Stromal cell of bone marrow (primary cell): ENCODE data around the gene ZNF140.
A peak's percentile ranks its signal among the peaks of the same experiment; 100 is the strongest.

Experiments
- DNase-seq: peaks from one replicate; pipeline ENCODE4 v3.0.0-alpha.2; 2012; ENCODE audit warnings: low read depth

Gene ZNF140

DNA sequence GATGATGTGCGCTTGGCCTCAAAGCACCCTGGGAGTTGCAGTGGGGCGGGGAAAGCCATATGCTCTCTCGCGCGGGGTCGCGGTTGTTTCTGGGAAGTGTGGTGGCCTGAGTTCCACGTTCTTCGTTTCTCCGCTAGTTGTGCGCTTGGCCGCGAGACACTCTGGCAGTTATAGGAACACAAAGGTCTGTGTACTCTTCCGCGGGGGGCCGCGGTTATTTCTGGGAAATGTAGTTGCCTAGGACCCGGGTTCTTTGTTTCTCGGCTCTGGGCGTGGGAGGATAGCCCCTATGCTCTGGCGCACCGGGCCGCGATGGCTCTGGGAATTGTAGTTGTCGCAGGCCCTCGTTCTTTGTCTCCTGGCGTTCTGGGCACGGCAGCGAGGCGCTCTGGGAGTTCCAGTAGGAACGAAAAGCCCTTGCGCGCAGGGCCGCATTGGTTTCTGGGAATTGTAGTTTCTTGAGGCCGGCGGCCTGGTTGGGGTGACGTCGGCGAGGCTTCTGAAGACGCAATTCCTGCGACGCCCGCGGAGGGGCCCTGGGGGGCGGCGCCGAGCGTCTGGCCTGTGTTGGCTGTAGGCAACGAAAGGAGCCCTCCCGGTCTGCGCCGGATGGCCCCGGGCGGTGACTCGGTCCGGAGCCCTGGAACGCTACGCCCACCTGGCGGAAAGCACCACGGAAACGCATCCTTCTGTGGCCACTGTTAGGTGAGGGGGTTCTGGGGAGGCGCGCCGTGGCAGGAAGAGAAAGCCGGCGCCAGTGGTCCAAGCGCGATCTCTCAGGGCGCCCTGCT lies at the start of gene ZNF140:
ZNF140 (plus strand) TSS at position 556 of the 791 bp plus-strand sequence. CDS start 398 bp downstream, outside the sequence.
- DNase-seq: peak; percentile 94

DNA sequence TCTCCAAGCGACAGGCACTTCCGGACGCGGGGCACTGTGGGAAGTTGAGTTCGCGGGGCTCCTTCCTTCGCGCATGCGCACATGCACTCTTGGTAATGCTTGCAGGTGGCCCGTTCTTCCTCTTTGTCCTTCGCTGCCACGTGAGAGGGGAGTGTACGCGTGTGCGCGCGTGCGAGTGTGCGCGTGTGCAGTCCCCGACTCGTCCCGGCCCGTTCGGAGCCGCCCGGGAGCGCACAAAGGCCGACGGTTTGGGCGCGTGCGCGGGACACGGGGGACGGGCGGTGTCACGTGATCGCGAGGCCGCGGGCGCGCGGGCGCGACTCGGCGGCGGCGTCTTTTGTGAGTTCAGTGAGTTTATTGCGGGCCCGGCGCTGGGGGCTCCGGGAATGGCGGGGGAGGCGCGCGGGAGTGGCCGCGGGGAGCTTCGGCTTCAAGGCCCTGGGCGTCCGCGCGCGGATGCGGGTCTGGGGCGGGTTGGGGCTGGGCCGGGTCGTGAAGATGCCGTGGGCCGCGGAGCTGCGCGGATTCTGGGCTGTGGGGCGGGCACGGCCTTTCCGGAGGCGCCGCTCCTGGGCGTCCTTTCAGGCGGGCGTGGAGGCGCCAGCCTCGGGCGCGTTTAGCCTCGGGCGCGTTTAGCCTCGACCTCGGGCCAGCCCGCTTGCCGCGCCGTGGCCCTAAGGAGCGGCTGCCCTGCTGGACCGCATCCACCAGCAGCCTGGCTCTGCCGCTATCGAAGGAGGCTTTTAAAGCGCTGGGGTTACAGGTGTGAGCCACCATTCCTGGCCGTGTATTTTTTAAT lies 43.3 kb upstream of the ZNF140 start, which contains the start of gene ZNF84:
ZNF84 (plus strand) TSS at position 303 of the 799 bp plus-strand sequence. CDS start 3,959 bp downstream, outside the sequence.
- peak; percentile 97 for DNase-seq

DNA sequence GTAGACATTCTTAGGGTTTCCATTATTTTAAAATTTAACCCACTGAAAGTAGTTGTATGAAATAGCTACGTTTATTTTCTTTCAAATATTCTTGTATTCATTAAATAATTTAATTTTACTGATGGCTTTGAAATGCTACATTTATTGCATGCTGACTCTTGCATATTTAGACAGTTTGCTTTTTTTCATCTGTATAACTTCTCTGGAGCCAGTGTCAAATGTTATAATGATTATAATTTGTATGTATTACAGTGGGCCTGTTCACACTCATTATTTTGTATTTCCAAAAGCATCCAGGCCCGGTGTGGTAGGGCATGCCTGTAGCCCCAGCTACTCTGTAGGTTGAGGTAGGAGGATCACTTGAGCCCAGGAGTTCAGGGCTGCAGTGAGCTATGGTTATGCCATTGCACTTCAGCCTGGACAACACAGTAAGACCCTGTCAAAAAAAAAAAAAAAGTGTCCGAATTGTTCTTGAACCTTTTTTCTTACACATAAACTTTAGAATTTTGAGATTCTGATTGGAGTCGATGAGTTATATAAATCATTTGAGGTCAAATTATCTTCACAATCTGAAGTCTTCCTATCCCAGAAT lies 42.5 kb upstream of the ZNF140 start:
- DNase-seq: no peak

DNA sequence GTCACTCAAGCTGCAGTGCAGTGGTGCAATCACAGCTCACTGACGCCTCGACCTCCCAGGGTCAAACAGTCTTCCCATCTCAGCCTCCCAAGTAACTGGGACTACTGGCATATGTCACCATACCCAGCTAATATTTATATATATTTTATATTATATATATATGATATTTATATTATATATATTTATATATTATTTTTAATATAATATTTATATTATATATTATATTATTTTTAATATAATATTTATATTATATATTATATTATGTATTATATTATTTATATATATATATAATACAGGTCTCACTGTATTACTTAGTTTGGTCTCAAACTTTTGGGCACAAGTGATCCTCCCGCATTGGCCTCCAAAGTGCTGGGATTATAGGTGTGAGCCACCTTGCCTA lies 34.0 kb upstream of the ZNF140 start:
- no peak for DNase-seq

DNA sequence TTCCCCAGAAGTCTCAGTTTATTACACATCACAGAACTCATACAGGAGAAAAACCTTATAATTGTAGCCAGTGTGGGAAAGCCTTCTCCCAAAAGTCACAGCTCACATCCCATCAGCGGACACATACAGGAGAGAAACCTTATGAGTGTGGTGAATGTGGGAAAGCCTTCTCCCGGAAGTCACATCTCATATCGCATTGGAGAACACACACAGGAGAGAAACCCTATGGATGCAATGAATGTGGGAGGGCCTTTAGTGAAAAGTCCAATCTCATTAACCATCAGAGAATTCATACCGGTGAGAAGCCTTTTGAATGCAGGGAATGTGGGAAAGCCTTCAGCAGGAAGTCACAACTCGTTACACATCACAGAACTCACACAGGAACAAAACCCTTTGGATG lies 23.3 kb upstream of the ZNF140 start:
- no peak for DNase-seq

DNA sequence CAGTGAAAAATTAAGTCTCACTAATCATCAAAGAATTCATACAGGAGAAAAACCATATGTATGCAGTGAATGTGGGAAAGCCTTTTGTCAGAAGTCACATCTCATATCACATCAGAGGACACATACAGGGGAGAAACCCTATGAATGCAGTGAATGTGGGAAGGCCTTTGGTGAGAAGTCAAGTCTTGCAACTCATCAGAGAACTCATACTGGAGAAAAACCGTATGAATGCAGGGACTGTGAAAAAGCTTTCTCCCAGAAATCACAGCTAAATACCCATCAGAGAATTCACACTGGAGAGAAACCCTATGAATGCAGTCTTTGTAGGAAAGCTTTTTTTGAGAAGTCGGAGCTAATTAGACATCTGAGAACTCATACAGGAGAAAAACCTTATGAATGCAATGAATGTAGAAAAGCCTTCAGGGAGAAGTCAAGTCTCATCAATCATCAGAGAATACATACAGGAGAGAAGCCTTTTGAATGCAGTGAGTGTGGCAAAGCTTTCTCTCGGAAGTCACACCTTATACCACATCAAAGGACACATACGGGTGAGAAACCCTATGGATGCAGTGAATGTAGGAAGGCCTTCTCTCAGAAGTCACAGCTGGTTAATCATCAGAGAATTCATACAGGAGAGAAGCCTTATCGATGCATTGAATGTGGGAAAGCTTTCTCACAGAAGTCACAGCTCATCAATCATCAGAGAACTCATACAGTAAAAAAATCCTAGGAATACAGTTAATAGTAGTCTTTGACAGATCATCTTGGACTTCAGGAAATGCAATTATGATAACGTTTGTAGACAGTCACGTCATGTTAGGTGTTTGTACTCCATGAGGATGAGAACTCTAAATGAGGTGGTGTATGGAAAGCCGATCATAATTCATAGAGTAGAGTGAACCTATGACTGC lies 22.3 kb upstream of the ZNF140 start:
- DNase-seq: no peak

DNA sequence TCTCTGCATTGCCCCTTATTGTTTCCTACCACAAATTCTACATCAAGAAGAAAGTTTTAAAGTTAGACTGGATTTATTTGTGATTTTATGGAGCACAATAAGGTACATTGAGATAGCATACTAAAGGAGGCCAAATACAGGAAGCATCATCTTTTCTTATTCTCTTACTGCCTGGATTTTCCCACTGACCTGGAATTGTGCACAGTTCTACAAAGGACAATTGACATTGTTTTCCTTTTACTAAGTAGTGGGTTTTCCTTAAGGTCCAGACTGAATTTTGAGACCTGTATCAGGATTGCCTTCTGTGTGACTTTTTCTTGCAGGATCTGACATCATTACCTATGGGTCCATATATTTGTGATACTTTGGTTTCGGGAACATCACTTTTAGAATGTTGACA lies 18.8 kb upstream of the ZNF140 start:
- no peak for DNase-seq

DNA sequence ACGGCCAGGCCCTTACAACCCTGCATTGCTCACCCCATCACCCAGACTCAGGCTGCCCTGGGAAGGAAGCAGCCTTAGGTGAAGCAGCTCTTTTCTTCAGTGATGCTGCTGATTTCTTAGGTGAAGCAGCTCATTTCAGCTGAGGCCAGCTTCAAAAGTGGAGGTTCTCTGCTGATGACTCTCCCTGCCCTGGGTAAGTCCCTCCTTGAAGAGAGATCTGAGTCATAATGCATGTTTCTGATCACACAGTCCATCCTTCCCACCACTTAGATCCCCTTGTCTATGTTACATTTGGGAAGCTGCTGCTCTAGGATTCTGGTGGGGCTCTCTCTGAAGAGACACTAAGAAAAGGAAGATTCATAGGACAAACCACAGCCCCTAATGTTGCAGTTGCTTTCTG lies 17.2 kb upstream of the ZNF140 start:
- no peak for DNase-seq

DNA sequence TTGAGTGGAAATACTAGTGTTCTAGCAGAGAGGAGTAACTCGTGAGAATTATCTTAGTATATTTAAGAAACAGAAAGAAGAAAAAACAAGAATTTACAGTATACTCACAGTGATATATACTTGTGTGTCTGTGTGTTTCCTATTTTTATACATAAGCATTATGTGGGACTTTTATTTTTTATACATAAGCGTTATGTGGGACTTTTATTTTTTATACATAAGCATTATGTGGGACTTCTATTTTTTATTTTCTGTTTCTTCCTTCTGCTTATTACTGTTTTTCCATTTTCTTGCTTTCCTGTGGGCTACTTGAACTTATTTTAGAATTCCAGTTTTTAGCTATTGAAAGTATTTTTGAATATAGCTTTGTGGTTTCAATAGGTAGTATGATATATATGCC lies 6.9 kb upstream of the ZNF140 start:
- DNase-seq: no peak

DNA sequence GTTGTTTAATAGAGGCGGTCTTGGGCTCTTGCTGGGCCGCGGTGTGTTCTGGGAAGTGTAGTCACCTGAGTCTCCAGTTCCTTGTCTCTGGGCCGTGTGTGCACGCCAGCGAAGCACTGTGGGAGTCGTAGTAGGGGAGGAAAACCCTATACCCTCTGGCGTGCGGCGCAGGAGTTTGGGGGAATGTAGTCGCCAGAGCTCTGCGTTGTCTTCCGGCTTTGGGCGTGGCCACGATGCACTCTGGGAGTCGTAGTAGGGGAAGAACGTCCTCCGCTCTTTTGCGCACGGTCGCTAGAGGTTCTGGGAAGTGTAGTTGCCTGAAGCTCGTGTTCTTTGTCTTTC lies 726 bp upstream of the ZNF140 start:
- peak; percentile 99 for DNase-seq

DNA sequence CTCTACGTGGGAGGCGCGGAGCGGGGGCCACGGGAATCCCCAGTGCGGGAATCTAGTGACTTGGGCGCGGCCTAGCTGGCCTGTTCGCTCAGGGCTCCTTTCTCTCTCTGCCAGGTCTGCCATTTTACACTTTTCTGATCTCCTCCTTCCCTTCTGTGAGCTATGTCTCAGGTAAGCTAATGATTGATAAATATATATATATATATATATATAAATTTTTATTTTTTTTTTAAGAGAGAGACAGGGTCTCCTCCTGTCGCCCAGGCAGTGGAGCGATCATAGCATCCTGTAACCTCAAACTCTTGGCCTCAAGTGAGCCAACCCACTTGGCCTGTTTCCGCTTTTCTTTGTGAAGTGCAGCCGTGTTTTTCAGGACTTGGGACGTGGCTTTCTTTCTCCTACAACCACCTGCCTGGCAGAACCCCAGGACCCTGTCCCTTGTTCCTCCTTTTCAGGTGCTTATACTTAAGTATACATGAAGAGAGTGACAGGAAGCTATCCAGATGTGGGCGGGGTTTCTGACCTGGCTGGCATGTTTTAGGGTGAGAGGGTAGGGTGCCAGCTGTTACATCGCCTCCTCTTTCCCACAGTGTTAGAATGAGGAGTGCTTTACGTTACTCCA lies 547 bp downstream of the ZNF140 start:
- no peak for DNase-seq

DNA sequence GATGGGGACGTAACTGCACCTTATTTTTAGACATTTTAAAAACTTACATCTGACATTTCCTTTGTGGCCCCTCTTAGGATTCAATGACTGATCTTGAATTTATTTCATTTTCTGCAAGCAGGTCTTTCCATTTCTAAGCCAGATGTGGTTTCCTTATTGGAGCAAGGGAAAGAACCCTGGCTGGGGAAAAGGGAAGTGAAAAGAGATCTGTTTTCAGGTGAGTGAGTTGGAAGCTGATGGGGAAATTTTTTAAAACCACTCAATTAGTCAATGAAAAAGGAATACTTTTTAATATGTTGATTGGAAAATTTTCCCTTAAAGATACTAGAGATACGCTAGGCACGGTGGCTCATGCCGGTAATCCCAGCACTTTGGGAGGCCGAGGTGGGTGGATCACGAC lies 2.6 kb downstream of the ZNF140 start:
- DNase-seq: no peak

DNA sequence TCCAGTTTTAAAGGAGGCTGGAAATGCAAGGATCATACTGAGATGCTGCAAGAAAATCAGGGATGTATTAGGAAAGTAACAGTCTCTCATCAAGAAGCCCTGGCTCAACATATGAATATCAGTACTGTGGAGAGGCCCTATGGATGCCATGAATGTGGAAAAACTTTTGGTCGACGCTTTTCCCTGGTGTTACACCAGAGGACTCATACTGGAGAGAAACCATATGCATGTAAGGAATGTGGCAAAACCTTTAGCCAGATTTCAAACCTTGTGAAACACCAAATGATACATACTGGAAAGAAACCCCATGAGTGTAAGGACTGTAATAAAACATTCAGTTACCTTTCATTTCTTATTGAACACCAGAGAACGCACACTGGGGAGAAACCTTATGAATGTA lies 24.9 kb downstream of the ZNF140 start:
- no peak for DNase-seq

DNA sequence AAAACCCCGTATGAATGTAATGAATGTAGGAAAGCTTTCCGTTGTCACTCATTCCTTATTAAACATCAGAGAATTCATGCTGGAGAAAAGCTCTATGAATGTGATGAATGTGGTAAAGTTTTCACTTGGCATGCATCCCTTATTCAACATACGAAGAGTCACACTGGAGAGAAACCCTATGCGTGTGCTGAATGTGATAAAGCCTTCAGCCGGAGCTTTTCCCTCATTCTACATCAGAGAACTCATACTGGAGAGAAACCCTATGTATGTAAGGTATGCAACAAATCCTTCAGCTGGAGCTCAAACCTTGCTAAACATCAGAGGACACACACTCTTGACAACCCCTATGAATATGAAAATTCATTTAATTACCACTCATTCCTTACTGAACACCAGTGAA lies 25.5 kb downstream of the ZNF140 start:
- DNase-seq: no peak

DNA sequence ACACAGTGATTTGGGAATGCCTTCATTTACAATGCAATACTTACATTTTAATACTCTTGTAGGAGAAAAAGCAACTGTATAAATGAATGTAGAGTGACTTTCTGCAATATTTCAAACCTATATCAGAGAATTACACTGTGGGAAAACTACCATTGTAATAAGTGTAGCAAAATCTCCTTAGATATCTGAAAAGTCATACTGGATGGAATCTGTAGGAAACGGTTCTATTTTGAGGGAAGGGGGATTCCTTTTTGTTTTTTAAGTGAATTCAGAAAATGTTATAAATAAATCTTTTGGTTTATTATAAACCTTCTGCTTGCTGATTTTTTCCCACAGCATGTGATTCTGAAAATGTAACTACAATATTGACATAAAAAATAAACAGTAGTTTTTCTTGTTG lies 26.4 kb downstream of the ZNF140 start:
- no peak for DNase-seq

DNA sequence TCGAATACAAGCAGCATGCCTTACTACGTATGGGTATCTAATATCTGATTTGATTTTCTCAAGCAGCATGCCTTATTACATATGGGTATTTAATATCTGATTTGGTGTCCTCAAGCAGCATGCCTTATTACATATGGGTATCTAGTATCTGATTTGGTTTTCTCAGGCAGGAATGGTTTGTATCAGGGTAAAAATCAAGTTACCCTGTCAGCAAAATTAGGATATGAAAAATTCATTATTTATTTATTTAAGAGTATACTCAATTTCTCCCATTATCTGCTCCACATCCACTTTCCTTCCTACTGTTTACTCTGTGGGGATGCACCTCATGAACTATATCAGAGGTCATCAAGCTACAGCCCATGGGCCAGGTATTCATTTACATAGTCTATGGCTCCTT lies 27.4 kb downstream of the ZNF140 start:
- DNase-seq: no peak

DNA sequence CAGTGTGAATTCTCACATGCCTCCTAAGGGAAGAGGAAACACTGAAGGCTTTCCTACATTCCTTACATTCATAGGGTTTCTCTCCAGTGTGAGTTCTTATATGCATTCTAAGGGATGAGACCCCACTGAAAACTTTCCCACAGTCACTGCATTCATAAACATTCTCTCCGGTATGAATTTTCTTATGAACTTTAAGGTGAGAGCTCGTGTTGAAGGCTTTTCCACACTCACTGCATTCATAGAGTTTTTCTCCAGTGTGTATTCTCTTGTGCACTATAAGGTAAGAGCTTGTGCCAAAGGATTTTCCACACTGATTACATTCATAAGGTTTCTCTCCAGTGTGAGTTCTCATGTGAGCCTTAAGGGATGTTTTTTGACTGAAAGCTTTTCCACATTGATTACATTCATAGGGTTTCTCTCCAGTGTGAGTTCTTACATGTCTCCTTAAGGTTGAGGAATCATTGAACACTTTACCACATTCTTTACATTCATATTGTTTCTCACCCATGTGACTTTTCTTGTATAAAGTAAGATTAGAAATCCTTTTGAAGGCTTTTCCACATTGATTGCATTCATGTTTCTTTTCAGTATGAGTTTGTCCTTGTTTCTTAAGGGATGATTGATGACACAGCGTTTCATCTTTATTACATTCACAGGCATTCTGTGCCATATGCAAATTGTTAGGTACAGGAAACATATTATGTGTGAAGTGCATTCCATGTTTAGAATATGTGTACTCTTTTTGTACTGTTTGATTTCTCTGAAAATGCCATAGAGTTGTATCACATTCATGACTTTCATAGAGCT lies 39.9 kb downstream of the ZNF140 start:
- DNase-seq: no peak

DNA sequence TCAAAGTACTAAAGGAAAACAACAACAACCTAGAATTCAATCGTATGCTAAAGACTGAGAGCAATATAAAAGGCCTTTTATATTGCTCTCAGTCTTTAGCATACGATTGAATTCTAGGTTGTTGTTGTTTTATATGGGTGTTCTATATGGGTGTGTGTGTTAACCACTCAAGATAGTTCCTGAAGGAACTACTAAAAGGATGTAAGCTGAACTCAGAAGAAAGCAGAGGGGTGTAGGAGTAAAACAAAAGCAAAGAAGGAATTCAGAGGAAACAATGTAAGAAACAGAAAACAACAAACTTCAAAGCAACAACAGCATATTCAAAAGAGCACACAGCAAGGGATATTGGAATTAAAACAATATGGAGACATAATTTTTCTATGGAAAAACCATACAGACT lies 44.0 kb downstream of the ZNF140 start:
- no peak for DNase-seq

DNA sequence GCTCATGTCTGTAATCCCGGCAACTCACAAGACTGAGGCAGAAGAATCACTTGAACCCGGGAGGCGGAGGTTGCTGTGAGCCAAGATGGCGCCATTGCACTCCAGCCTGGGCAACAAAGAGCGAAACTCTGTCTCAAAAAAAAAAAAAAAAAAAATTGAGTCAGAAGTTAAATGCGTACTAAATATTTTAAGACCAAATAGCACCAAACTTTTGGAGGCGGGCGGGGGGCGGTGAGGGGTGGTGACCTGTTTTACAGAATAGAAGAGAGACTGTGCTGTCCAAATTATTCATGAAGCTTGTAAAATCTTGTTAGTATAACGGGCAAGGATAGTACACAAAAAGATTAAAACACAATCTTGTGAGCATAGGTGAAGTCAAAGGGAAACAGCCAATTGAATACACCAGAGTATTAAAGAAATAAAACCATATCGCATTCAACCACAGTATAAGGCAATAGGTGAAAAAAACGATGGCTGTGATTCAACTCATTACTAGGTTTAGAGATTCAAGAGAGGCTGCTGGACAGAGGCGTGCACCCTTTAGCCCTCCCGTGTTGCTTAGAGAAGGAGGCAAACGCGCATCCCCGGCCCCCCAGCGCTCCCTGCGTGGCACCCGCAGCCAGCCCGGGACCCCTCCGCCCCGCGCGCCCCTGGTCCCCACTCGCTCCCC lies 48.8 kb downstream of the ZNF140 start:
- peak; percentile 16 for DNase-seq
